GM12873 (cell line): ENCODE measurements around the gene VSNL1.

Source experiments
- TF ChIP-seq, protein P1 (sequence below): IDR thresholded peaks from 2 replicates; pipeline ENCODE4 v1.5.1; 2012; ENCODE audit warnings: low read depth, mild to moderate bottlenecking, moderate library complexity, low read length, control low read depth; ENCODE audit not compliant: insufficient read depth; ENCODE audit errors: missing control alignments

VSNL1 gene

DNA sequence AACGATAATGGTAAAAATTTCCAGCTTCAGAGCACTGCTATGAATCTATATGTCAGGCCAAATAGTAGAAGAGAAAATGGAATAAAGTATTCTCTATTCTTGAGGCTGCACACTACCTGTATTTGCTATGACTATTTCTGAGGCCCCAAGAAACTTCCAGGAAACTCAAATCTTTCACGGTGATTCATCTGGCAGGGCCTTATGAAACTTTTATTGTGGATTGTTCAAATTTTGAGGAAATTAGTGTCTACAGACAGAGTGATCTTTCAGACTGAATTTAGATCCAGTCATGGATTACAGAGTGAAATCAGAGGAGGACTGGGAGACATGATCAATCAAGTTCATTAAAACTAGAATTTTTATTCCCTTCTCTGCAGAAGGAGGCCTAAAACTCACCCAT lies 4.1 kb upstream of the VSNL1 start:
- TF ChIP-seq, protein P1, sequence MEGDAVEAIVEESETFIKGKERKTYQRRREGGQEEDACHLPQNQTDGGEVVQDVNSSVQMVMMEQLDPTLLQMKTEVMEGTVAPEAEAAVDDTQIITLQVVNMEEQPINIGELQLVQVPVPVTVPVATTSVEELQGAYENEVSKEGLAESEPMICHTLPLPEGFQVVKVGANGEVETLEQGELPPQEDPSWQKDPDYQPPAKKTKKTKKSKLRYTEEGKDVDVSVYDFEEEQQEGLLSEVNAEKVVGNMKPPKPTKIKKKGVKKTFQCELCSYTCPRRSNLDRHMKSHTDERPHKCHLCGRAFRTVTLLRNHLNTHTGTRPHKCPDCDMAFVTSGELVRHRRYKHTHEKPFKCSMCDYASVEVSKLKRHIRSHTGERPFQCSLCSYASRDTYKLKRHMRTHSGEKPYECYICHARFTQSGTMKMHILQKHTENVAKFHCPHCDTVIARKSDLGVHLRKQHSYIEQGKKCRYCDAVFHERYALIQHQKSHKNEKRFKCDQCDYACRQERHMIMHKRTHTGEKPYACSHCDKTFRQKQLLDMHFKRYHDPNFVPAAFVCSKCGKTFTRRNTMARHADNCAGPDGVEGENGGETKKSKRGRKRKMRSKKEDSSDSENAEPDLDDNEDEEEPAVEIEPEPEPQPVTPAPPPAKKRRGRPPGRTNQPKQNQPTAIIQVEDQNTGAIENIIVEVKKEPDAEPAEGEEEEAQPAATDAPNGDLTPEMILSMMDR, result no peak

DNA sequence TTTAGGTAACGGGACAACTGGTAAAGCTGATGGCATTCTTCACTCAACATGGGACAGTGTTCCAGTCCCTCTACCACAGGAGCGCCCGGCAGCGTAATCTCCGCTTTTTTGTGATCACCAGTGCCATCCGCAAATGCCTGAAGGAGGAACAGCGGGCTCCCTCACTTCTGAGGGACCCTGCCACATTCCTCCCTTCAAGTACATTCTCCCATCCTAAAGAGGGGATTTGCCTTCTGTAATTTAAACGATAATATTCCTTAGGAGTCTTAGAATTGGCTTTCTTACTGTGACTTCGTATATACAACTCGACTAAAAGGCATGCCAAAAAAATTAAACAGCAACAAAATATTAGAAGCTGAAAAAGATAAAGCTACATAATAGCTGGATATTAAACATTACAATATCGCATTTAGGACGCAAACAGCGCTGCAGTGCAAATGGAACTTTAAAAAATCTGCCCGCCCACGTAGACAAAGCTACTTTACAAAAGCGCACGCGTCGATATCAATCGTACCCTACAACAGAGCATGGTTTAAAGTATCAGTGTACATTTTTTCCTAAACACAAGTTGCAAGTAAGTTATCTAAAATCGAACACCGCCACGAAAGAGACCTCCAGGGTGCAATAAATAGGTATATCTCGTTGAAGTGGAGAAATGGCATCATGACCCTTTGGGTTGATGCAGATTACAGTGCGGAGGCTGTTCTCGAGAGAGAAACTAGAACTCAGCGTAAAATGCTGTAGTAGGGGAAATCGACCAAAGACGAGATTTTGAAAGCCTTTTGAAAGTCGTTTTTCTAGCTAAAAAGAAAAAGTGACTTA lies 2.3 kb upstream of the VSNL1 start:
- TF ChIP-seq, protein P1, result no peak

DNA sequence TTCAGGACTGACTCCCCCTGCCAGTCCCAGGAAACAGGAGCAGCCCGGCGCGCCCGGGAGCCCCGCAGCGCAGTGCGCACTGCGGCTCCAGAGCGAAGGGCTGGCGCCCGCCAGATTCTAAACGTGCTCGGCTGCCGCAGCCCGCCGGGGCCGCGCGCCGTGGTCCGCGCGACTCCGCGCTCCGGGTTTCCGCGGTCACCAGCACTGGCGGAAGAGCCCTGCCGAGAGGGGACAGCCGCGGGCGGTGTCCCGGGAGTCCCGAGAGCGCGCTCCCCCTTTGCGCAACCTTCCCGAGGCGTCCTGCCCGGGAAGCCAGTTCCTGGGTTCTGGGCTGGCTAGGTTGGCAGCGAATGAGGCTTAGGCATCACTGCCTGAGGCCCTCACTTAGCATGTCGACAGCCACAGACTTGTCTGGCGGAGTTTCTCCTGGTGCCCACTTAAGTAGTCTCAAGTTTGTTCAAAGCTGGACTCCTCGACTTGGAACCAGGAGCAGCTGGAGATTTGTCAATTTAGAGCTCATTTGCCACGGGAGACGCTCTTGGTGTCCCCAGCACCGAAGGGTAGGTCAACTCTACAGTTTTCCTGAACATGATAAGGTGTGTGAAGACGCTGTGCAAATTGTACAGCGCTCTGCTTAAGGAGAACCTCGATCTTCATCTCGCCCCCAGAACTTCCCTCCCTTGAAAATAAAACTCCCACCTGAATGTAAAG lies 1.5 kb upstream of the VSNL1 start:
- TF ChIP-seq, protein P1, result no peak

DNA sequence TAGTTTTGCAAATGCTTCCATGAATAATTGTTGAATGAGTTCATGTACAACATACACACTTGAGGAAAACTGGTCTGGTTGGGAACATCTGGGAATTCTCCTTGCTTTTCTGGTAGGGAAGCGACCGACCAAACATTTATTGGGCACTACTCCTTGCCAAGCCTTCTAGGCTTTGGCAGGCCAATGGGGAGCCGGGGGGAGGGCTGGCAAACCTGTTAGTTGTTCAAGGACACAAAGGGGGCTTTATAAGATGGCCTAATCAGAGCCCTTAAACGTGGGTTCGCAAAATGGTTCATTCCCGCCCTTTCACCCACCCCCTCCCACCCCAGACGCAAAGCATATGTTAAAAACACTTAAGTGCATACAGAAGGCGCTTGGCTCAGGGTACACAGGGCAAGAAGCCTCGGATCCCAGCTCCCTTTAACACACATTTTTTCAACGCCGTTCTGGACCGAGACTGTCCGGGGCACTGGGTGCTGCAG lies 844 bp upstream of the VSNL1 start:
- TF ChIP-seq, protein P1, result no peak

DNA sequence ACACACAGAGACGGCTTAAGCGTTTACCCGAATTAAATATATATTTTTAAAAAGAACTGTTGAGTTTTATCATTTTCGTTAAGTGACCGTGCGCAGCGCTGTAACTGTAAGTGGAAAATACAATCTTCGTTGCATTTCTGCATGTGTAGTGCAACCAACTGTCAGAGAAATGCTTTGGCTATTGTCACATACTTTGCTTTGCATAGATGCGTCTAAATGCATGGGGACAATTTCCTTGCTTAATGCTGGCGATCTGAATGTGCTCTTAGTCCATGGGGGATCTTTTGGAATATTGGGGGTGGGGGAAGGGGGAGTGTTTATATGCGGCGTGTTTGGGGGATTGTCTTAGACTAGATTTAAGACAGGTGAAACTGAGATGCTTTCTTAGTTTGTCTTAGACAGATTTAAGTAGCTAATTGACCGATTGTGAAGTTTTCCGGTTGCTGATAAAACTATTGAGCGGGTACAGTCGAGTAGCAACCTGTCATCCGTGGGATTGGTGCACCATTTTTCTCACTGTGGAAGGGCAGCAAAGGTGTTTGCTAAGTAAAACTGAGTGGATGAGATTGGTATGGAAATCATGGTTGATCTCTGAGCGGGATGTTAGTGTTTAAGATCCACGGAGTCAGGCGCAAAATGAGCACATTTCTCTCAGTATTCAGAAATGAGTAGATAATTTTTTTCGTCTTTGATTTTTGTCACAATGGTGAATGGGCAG lies 476 bp downstream of the VSNL1 start:
- TF ChIP-seq, protein P1, result no peak

DNA sequence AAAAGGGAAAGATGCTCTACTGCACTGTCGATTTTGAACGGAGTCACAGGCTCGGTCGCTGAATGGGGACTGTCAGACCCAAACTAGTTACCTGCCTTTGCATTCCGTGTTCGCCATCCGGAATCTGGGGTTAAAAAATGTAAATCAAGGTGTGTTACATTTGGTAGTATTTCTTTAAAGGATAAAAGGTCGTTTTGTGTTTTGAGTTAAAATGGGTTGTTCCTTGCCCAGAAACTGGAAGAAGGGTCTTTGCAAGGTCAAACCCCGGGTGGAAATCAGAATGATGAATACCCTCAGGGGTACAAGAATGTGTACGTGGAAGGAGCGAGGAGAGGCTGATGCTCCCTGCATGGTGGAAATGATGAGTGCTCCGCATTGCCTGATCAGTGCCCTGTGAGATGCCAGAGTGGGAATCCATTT lies 1.0 kb downstream of the VSNL1 start:
- TF ChIP-seq, protein P1, result no peak

DNA sequence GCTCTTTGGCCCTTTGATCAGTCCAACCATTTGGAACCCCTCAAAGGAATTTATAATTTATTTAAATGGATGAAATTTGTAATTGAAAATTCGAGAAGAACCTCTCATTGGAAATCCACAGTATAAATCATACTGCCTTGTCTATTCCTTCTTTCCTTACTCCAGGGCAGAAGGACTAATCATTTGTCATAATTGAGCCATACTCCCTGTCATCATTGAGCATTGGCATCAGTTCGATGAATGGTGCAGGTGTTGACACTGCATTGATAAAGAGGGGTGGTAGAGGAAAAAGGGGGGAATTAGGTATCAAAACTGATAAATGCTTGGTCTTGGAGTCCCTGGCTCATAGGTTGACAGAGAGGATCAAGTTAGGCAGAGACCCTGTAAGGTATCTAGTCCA lies 2.0 kb downstream of the VSNL1 start:
- TF ChIP-seq, protein P1, result no peak
